NCI-H2081 (cell line): Measurements from ENCODE around the gene CPNE1.
"Not testable (repeated sequence)": the region's sequence is repeated elsewhere in the genome, so short reads cannot be mapped to it uniquely, and the experiment has no call there.

Experiments used
- DNase-seq, 2 experiments: peaks; one replicate each; lab custom pipeline; 2025; lab: John Stamatoyannopoulos, UW

The CPNE1 gene

DNA sequence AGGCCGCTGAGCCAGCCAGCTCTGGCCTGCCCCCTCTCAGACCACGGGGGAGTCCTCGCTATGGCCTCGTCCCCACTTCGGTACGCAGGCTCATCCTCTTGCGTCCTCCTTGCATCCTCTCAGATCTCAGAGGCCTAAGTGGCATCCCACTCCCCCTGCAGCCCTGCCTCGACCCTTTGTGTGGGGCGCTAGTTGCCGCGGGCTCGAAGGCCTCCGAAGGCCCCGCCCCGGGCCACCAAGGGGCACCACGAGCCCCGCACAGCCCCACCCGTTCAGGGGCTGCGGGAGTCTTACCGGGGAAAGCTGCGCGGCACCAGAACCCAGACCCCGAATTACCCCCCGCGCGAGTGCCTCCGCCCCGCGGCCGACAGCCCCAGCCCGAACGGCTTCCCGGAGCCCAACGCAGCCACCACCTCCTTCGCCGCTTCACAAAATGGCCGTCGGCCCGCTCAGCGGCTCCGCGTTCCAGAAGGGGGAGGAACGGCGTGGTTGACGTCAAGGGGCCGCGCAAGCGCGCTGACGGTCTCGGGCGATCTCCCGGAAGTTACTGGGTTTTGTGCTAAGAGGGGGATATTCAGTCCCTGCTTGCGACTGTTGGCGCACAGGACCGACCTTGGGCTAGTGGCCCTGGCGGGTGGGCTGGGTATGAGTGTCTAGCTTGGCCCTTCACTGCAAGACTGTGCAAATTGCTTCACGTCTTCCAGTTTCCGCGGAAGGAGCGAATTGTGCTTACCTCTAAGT lies at the start of gene CPNE1, which contains the start of gene RBM12:
Gene CPNE1 (minus strand): TSS at position 435 of the 741 bp plus-strand sequence. CDS start 31,977 bp downstream, outside the sequence.
Gene RBM12 (minus strand): TSS at position 435 of the 741 bp plus-strand sequence. CDS start 9,578 bp downstream, outside the sequence.
- DNase-seq = peak; percentile 91 to 94

- no peak for DNase-seq
Observed at GRCh38 chr20:35714127-35714526, 49.4 kb upstream of the CPNE1 start.

GRCh38 chr20:35713120-35713519 lies 48.4 kb upstream of the CPNE1 start:
- not testable (repeated sequence) for DNase-seq

DNA sequence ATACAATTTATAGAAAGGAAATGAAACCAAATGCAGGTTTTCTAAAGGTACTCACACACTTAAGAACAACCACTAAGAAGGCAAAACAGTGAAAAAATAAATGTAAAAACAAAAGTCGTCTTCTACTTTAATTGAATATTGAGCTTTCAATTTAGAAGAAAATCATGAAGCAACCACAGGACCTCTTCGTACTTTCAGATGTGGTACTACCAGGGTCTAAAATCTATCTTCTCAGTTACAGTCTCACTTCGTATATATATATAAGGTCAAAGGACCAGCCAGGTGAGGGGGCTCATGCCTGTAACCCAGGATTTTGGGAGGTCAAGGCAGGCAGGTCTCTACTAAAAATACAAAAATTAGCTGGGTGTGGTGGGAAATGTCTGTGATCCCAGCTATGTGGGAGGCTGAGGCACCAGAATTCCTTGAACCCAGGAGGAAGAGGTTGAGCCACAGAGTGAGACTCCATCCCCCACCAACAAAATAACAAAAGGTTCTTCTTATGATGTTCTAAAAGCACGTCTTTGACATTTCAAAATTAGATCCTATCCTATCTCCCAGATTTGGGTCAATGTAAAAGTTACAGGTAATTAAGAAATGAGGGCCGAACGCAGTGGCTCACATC lies 47.0 kb upstream of the CPNE1 start:
- no peak for DNase-seq

DNA sequence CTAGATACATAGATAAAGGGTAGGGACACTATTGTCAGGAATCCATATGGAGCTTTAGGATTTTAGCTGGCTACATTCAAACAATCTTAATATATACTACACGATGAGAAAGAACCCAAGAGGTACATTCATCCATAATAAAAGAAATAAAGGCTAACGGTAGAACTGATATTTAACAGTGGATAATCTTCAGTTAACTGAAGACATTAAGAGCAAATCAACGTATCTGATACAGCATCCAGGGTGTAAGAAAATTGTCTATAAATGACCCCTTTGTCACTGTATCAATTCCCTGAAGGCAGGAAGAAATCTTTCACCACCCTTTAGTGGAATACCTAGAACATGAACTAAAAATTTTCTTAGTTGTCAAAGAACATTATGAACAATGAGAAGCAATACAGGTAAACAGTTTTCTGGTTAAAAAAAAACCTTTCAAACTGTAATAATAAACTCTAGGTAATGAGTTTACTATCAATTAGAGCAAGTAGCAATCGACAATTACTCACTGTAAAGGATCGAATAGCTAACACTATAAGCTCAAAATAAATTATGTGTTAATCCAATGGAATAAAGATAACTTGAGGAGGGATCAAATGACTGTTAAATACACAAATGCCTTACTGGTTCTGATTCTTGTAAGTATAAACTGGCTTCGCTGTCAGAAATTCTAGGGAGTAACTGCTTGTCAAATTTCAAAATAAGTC lies 46.3 kb upstream of the CPNE1 start:
- no peak for DNase-seq

GRCh38 chr20:35710039-35710438 lies 45.3 kb upstream of the CPNE1 start:
- DNase-seq = no peak

DNA sequence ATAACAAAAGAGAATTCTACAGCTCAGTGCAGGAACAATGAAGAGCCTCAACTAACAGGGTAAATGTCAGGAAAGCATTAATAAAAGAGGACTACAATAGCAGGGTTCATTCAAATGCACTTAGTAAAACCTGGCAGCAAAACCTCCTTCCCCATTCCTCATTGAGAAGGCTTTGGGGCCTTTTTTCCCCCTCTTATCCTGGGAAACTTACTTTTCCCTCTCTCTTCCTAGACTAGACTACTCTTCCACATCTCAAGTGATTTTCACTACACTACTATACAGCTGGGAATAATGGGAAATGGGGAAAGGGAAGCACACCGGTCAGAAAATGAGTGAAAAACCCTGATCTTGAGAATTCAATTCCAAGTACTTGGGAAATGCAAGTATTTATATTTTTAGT lies 44.6 kb upstream of the CPNE1 start:
- DNase-seq = no peak

DNA sequence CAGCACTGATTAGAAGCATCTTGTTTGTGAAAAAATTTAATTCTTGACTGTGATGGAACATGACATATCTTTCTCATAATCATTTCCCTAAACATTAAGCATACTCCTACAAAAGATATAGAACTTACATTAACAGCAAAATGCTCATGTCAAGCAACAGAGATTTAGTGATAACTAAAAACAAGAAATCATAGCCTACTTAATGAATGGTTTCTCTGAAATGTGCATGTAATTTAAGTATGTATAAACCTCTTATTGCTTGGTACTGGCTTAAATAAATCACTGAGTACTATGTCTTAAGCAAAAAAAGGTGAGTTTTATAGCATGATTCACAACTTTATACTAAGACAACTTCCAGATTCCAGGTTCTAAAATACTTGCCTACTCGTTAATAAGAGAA lies 43.8 kb upstream of the CPNE1 start:
- no peak for DNase-seq

GRCh38 chr20:35706591-35707529 lies 42.2 kb upstream of the CPNE1 start:
- DNase-seq = not testable (repeated sequence)

DNA sequence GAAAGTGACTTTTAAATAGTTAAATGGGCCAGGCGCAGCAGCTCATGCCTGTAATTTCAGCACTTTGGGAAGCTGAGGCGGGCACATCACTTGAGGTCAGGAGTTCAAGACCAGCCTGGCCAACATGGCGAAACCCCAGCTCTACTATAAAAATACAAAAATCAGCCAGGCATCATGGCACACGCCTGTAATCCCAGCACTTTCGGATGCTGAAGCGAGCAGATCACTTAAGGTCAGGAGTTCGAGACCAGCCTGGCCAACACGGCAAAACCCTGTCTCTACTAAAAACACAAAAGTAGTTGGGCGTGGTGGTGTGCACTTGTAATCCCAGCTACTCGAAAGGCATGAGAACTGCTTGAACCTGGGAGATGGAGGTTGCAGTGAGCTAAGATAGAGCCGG lies 41.2 kb upstream of the CPNE1 start:
- DNase-seq = not testable (repeated sequence)

DNA sequence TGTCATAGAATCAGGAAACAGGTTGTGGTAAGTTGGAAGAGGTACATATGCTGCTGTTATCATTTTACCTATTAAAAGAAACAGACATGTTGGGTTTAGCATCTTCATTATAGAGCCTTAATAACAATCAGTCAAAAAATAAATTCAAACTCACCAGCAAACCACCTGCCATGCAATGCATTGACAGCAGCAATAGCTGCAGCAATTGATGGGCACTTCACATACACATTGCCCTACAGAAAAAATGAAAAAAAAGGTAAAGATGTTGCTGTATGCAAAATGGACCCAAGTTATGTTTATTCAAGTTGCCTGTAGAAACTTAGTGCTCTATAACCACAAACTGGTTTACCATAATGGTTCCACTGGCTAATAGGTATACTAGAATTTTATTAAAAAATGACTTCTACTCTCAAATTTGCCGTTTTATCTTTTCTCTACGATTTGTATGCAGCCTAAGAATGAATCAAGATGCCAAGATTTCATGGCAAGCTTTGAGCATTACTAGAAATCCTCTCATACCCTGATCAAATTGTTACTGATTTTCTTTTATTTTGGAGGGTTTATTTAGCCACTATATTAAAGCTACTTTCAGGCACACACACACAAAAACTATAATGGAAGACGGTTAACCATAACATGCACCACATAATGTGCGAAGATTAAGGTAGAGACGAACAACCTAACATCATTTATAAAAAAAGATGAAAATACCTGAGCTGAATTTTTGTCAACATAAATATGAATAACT lies 40.0 kb upstream of the CPNE1 start:
- DNase-seq = no peak

DNA sequence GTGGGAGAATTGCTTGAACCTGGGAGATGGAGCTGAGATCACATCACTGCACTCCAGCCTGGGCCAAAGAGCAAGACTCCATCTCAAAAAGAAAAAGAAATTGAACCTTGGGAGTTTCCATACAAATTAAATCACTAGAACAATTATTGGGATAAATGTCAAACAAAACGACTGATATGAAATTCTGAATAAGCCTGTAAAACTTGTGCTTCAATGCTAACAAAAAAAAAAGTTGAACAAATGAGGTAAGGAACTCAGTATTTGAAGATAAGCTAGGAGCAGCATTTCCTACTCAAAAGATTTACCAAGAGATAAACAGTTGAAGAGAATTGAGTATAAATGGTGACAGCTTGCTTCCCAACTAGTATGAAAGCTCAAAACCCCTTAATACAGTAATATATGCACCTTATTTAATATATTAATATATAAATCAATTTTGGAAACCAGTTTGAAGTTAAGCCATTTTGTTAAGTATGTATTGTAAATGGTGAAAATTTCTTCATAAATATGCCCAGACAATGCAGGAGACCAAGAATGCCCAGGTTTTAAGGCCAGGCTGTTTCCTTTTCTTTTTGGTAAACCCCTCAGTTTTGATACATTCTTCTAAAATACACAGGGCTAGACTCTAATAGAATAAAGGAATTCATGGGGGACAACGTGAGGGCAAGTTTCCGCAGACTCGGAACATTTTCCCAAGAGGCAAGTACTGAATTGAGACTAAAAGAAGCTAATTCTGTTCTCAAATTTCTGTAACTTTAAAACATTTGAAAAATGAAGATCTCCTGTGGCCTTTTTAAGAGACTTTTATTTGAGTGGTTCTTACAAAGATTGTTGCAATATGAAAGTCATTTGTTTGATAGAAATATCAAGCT lies 38.4 kb upstream of the CPNE1 start:
- DNase-seq = no peak

DNA sequence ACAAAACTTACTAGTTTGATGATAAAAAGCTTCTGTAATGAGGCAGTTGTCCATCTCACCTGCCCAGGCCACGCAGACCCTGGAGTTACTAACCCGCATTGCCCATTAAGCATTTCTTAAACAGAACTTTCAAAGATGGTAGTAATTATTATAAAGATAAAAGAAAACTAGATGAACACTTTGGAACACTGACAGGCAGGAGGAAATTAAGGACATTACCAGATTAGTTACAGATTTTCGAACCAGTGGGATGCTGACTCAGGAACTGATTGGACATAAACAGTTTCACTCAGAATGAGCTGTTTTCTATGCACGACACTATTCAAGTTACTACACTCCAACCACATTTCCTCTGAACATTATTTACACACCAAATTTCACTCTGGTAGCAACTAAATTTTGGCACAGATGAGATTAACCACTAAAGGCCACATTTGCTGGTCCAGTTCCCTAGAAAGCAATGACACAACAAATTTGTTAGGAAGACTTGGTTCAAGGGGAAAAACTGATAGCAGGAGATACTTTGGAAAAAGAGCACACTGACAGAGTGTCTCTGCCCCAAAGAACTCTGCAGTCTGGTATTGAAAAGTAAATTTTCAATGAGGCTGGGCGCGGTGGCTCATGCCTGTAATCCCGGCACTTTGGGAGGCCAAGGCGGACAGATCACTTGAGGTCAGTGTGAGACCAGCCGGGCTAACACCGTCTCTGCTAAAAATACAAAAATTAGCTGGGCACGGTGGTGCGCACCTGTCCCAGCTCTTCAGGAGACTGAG lies 37.5 kb upstream of the CPNE1 start:
- DNase-seq = no peak

- no peak for DNase-seq
Observed at GRCh38 chr20:35700625-35701148, 36.0 kb upstream of the CPNE1 start.

- no peak for DNase-seq
Observed at GRCh38 chr20:35699957-35700624, 35.4 kb upstream of the CPNE1 start.

GRCh38 chr20:35699127-35699956 lies 34.6 kb upstream of the CPNE1 start, which contains the start of the genes NFS1 and ROMO1:
Gene NFS1 (minus strand): TSS chr20:35699352. CDS start chr20:35699288, 64 bp downstream.
Gene ROMO1 (plus strand): TSS chr20:35699405. CDS start chr20:35699633, 228 bp downstream.
- DNase-seq = peak; percentile 80 to 85
